Heart left ventricle (tissue), 16 donors: Measurements from ENCODE around the gene LCN9. TPM values are rescaled to one million over a fixed set of nuclear protein-coding genes. Genes with fewer than 3 reads are reported as not detected.

Source experiments
- ATAC-seq, 4 donors: fragments of 200-7000 bp; cut with Tn5 transposase; one replicate each; pipeline ENCODE4 v1.9.1; 2020 to 2022; ENCODE audit warnings: moderate library complexity in 4 of 4, mild to moderate bottlenecking in 3 of 4, moderate number of reproducible peaks in 1 of 4
- DNase-seq, 5 donors: peaks; one replicate each; pipeline ENCODE4 v3.0.0-alpha.2; 2020
- H3K27ac ChIP-seq, 12 donors: fragments of 200-600 bp; sonication (generic) in 4 of 12; one replicate each; pipeline versions ENCODE4 v1.5.0 to v1.8.0; 2016 to 2022; ENCODE audit warnings: mild to moderate bottlenecking in 2 of 12
- H3K27me3 ChIP-seq, 9 donors: fragments of 200-600 bp; sonication (generic) in 2 of 9; one replicate each; pipeline versions ENCODE4 v1.5.1 to v1.8.0; 2016 to 2022; ENCODE audit warnings: mild to moderate bottlenecking in 3 of 9
- H3K36me3 ChIP-seq, 9 donors: fragments of 200-600 bp; sonication (generic) in 2 of 9; one replicate each; pipeline versions ENCODE4 v1.5.0 to v1.8.0; 2018 to 2022; ENCODE audit warnings: mild to moderate bottlenecking in 2 of 9
- H3K4me1 ChIP-seq, 12 donors: fragments of 200-600 bp; sonication (generic) in 4 of 12; one replicate each; pipeline versions ENCODE4 v1.5.0 to v1.8.0; 2016 to 2022; ENCODE audit warnings: mild to moderate bottlenecking in 3 of 12
- H3K4me3 ChIP-seq, 12 donors: fragments of 200-600 bp; sonication (generic) in 4 of 12; one replicate each; pipeline versions ENCODE4 v1.5.0 to v1.8.0; 2017 to 2022; ENCODE audit warnings: mild to moderate bottlenecking in 9 of 12, moderate library complexity in 4 of 12
- H3K9me3 ChIP-seq, 12 donors: fragments of 200-600 bp; sonication (generic) in 4 of 12; one replicate each; pipeline versions ENCODE4 v1.5.0 to v1.8.0; 2016 to 2022; ENCODE audit warnings: mild to moderate bottlenecking in 1 of 12
- CTCF ChIP-seq, 12 donors: fragments of 200-600 bp; sonication (generic) in 4 of 12; IDR thresholded peaks; one replicate each; pipeline versions ENCODE4 v1.5.0 to v1.8.0; 2018 to 2022; ENCODE audit warnings: antibody characterized with exemption in 12 of 12, mild to moderate bottlenecking in 5 of 12
- POLR2A ChIP-seq, 2 donors: fragments of 450-650 bp; IDR thresholded peaks; one replicate each; pipeline ENCODE4 v1.6.1; 2017; ENCODE audit warnings: antibody characterized with exemption in 2 of 2, mild to moderate bottlenecking in 2 of 2, moderate library complexity in 2 of 2
- WGBS, 4 donors: extraction: QIAGEN DNeasy Blood & Tissue Kit in 2 of 4; methylation state at CpG; one replicate each; pipeline versions ENCODE4 v1.1.5 to v1.1.7; 2013 to 2018; 5-methylcytosine and 5-hydroxymethylcytosine counted together
- intact Hi-C, 10 donors: fragments of 100-400 bp; cut with DNase I; formaldehyde crosslinking; loops; one replicate each; pipeline versions ENCODE4 v1.11.1 to v1.14.2; 2022
- polyA plus RNA-seq, 2 donors: library from polyadenylated mRNA; stranded (reverse); fragments of 200-250 nt; gene quantifications; one replicate each; pipeline ENCODE4 v1.2.3, GENCODE V29; 2013
- total RNA-seq, 9 donors: library from RNA; depleted of rRNA in 2 of 9; stranded (reverse); fragments of >200 nt in 2 of 9; fragmentation: NEBNext Ultra II Directional in 3 of 9; extraction: Animal tissue kit (Norgen Biotek cat#: 25700) in 3 of 9; gene quantifications; one replicate each; pipeline versions ENCODE4 v1.1.0 to v1.2.4, GENCODE V29; 2016 to 2023
- donor health status: ischemic (EF 13 %, LVEDD 7.1; RV severe dilation, severe dysfunction).
- donor health status: healthy with polysubstance abuse.
- donor health status: DM: no; HTN: yes; CAD: no.
- donor health status: DM: no; HTN: no; CAD: no.
- donor health status: ischemic (EF 25% LVEDD 6.9; RV normal size, moderate dysfunction).
- donor health status: ischemic (EF 25% LVEDD 5.7; RV mildly dilated, moderate dysfunction).
- donor health status: healthy.
- donor health status: DM: yes; HTN: yes; CAD: no.
- donor health status: ischemic (EF 35%, LVEDD 5.7; RV mildly dilated, moderate dysfunction).
- donor health status: nonischemic (EF 11% LVEDD 7.7; RV severe dilation, severe dysfunction).
- donor health status: DM: yes; HTN: yes; CAD: no.
- donor health status: PGD.
- donor health status: ischemic (EF 29% LVEDD 5.4; RV normal size, mild dysfunction).
- donor health status: nonischemic (EF 23%, LVEDD 6.1; RV moderate dilation, normal function).

The LCN9 gene
- total and polyA plus RNA-seq, 11 donors = not detected

- peak overlapping the region in 5 of 12 donors; percentile 10 to 37 (median 21) for H3K4me3 ChIP-seq
- intact Hi-C loops = loop anchor here in 5 of 10 donors (5.0 to 10.0 kb wide), 6 partner anchors 203 to 423 kb away; partner anchors contain the start of genes CAMSAP1 (in 1 of the 5) and UBAC1 (in 1 of the 5)
- no peak for TF ChIP-seq CTCF (IDR thresholded peaks at IDR 0.05)
- TF ChIP-seq POLR2A (IDR thresholded peaks at IDR 0.05) = no peak
- no peak for DNase-seq
- H3K36me3 ChIP-seq = no peaks in the 10 kb centered on the region
- H3K27me3 ChIP-seq = peaks cover 0 to 42% (median 18%) of the 10 kb centered on the region in 9 donors
- no peak for ATAC-seq
- no peak overlapping the region for H3K27ac ChIP-seq
- H3K9me3 ChIP-seq = no peaks in the 10 kb centered on the region
- WGBS, 4 donors = 4 to 29% (median 22%) methylated on average over 11 to 40 of the region's 40 CpGs
- peaks cover 0 to 30% (median 10%) of the 10 kb centered on the region in 12 donors for H3K4me1 ChIP-seq
Observed at GRCh38 chr9:135701067-135701958, 38.2 kb downstream of the LCN9 start.

- intact Hi-C loops = loop anchor here in 5 of 10 donors (2.0 to 10.0 kb wide), 7 partner anchors 203 to 423 kb away; partner anchors contain the start of genes CAMSAP1 (in 1 of the 5) and UBAC1 (in 1 of the 5)
- Histone ChIP-seq H3K4me1 (peaks cover 0 to 30% (median 10%) of the 10 kb centered on the region in 12 donors), H3K36me3 (no peaks in the 10 kb centered on the region), H3K27me3 (peaks cover 0 to 45% (median 18%) of the 10 kb centered on the region in 9 donors), H3K9me3 (no peaks in the 10 kb centered on the region), H3K4me3 (peak within 1 kb of the TSS in 7 of 12 donors; percentile 10 to 37 (median 21)), H3K27ac (no peak within 1 kb of the TSS)
- WGBS, 4 donors = 9 to 16% (median 13%) methylated on average over 47 to 66 of the region's 66 CpGs
- ATAC-seq (peak in 2 of 4 donors; percentile 37 to 63), DNase-seq (peak in 2 of 5 donors; percentile 31 to 42)
- TF ChIP-seq POLR2A (IDR thresholded peaks at IDR 0.05) (no peak), CTCF (IDR thresholded peaks at IDR 0.05) (peak; percentile 75 to 98 (median 90))
Observed at GRCh38 chr9:135701959-135702721, 39.0 kb downstream of the LCN9 start, which contains the start of gene KCNT1. Gene KCNT1, plus strand, starts transcription at chr9:135702185. Its CDS starts 74 bp downstream, at chr9:135702259.

GRCh38 chr9:135703726-135704125, 40.6 kb downstream of the LCN9 start:
- Histone ChIP-seq H3K4me3 (no peak overlapping the region), H3K9me3 (no peaks in the 10 kb centered on the region), H3K4me1 (peaks cover 0 to 30% (median 10%) of the 10 kb centered on the region in 12 donors), H3K27me3 (peaks cover 0 to 45% (median 18%) of the 10 kb centered on the region in 9 donors), H3K36me3 (no peaks in the 10 kb centered on the region), H3K27ac (no peak overlapping the region)
- 41 to 58% (median 49%) methylated on average over 9 to 14 of the region's 14 CpGs for WGBS, 4 donors
- intact Hi-C loops = loop anchor here in 5 of 10 donors (2.0 to 10.0 kb wide), 7 partner anchors 201 to 421 kb away; partner anchors contain the start of genes CAMSAP1 (in 1 of the 5) and UBAC1 (in 1 of the 5)
- DNase-seq (no peak), ATAC-seq (no peak)
- TF ChIP-seq CTCF (IDR thresholded peaks at IDR 0.05) = no peak
- TF ChIP-seq POLR2A (IDR thresholded peaks at IDR 0.05) = no peak
